Astrocyte of the hippocampus (primary cell): Measurements from ENCODE around the gene RNU6-9.
"Not testable (repeated sequence)": the region's sequence is repeated elsewhere in the genome, so short reads cannot be mapped to it uniquely, and the experiment has no call there.

Experiments
- DNase-seq: peaks from one replicate; pipeline ENCODE4 v3.0.0; 2011; ENCODE audit warnings: low read depth, low spot score

The RNU6-9 gene

DNA sequence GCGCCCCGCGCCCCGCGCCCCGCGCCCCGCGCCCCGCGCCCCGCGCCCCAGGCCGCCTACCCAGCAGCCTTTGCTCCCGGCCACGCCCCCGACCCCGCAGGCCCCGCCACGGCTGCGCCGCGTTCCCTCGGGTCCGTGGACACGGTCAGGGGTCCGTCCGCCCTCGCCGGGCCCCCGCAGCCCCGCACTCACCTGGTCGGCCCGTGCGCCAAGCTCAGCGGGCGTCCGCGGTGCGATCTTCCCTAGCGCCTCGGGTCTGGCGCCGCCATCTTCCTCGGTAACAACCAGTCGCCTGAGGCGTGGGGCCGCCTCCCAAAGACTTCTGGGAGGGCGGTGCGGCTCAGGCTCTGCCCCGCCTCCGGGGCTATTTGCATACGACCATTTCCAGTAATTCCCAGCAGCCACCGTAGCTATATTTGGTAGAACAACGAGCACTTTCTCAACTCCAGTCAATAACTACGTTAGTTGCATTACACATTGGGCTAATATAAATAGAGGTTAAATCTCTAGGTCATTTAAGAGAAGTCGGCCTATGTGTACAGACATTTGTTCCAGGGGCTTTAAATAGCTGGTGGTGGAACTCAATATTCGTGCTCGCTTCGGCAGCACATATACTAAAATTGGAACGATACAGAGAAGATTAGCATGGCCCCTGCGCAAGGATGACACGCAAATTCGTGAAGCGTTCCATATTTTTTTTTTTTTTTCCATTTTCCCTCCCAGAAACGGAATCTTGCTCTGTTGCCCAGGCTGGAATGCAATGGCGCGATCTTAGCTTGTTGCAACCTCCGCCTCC lies at the start of gene RNU6-9, which contains the start of gene MED16:
Gene RNU6-9, plus strand, starts transcription at position 591 of the 796 bp plus-strand sequence.
Gene MED16, minus strand, starts transcription at position 294 of the 796 bp plus-strand sequence. CDS start 2,056 bp downstream, outside the sequence.
- DNase-seq: peak; percentile 97

- DNase-seq: no peak
Observed at GRCh38 chr19:843836-844545, 49.3 kb upstream of the RNU6-9 start.

DNA sequence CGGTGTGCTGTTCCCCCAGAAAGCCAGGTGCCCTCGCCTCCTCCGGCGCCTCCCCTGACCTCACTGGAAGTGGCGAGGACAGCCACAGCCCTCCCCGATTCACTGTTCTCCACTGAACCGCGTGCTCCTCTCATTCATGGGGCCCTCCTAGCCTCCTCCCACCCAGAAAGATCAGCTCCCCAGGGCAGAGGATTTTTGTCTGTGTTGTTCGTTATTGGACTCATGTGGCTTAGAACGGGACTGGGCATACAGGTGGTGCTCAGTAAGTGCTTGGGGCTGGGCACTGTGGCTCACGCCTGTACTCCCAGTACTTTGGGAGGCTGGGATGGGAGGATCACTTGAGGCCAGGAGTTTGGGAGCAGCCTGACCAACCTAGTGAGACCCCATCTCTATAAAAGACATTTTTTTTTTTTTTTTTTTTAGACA lies 48.7 kb upstream of the RNU6-9 start:
- no peak for DNase-seq

GRCh38 chr19:845707-846521 lies 47.4 kb upstream of the RNU6-9 start:
- no peak for DNase-seq

GRCh38 chr19:848386-848921 lies 44.8 kb upstream of the RNU6-9 start:
- no peak for DNase-seq

GRCh38 chr19:849195-849594 lies 44.1 kb upstream of the RNU6-9 start:
- not testable (repeated sequence) for DNase-seq

DNA sequence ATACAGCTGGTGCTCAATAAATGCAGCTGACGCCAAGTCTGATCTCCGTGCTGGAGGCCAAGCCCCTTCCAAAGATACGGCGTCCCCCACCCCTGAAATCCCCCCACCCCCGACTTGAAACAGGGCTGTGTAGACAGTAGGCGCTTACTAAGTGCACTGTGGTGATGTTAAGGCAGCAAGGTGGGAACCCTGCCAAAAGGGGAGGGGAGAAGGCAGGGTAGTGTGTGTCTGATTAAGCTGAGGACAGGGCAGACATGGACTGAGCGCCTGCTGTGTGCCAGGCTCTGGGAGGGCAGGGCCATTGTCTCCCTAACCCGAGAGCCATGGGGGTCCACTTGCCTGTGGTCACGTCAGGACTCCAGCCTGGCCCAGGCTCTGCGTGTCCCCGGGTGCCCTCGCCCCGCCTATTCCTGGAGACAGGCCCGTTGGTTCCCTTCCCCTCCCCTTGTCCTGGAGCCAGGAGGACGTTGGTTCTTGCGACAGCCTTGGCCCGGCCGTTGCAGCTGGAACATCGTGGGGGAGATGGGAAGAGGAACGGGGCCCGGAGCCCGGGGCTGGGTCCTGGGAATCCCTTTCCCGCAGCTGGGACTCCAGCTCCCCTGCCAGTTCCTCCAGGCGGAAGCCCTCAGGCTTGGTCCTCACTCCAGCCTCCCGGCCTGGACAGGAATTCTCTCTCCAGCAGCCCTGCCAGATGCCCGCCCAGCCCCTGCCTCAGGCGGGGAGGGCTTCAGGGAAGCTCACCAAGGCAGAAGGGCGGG lies 42.9 kb upstream of the RNU6-9 start:
- peak; percentile 87 for DNase-seq

DNA sequence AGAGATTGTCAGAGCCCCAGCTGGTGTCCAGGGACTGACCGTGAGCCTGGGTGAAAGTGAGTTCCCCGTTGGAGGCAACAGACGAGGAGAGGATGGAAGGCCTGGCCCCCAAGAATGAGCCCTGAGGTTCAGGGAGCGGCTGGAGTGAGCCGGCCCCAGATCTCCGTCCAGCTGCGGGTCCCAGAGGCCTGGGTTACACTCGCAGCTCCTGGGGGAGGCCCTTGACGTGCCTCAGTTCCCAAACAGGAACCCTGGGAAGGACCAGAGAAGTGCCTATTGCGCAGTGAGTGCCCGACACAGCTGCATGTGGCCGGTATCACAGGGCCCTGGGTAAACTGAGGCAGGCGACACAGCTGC lies 42.3 kb upstream of the RNU6-9 start:
- no peak for DNase-seq

- no peak for DNase-seq
Observed at GRCh38 chr19:852136-853013, 40.9 kb upstream of the RNU6-9 start, which contains the start of gene ELANE. Gene ELANE (plus strand): TSS chr19:852303. CDS start chr19:852329, 26 bp downstream.

- DNase-seq: no peak
Observed at GRCh38 chr19:853014-853585, 40.2 kb upstream of the RNU6-9 start.

- not testable (repeated sequence) for DNase-seq
Observed at GRCh38 chr19:853614-854220, 39.6 kb upstream of the RNU6-9 start.

- no peak for DNase-seq
Observed at GRCh38 chr19:854549-854948, 38.7 kb upstream of the RNU6-9 start.

DNA sequence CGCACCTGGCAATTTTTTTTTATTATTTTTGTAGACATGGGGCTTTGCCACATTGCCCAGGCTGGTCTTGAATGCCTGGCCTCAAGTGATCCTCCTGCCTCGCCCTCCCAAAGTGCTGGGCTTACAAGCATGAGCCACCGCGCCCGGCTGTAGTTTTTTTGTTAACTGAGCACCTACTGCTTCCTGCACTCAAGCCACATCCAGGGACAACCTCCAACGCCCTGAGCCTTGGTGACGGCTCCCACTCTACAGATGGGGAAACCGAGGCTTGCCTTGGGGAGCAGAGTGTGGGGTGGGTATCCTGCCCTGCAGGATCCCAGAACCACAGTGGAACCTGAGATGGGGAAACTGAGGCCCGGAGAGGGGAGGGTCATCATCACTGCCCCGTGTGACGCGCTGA lies 38.1 kb upstream of the RNU6-9 start:
- no peak for DNase-seq

- no peak for DNase-seq
Observed at GRCh38 chr19:855566-856120, 37.6 kb upstream of the RNU6-9 start.

DNA sequence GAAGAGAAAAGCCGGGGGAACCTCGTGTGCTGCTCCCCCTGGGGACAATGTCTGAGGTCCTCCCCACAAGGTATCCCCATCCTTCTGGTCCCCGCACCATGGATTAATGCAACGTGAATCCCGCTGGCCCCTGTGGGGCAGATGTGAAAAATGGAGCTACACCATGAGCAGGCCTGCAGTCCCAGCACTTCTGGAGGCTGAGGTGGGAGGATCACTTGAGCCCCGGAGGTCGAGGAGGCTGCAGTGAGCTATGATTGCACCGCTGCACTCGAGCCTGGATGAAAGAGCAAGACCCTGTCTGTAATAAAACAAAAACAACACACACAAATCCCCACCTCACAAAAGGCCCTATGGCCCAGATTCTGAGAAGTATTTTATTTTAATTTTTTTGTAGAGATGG lies 35.0 kb upstream of the RNU6-9 start:
- DNase-seq: no peak

GRCh38 chr19:858868-859843 lies 34.1 kb upstream of the RNU6-9 start, which contains the start of gene CFD:
Gene CFD (plus strand): TSS chr19:859664. CDS start chr19:859690, 26 bp downstream.
- no peak for DNase-seq

GRCh38 chr19:861141-861755 lies 32.0 kb upstream of the RNU6-9 start:
- no peak for DNase-seq
